Neural cell (in vitro differentiated cells): Measurements from ENCODE around the gene ARHGEF7. TPM values are rescaled to one million over a fixed set of nuclear protein-coding genes. Genes with fewer than 3 reads are reported as not detected.

Source experiments
- H2AFZ ChIP-seq: fragments of 200-600, 300-800 bp; sonication (generic), shearing (Covaris generic); 2 replicates; pipeline ENCODE4 v1.6.0; 2014; ENCODE audit warnings: low read depth, mild to moderate bottlenecking, antibody characterized with exemption, low read length, moderate library complexity
- H3F3A ChIP-seq: fragments of 200-600 bp; shearing (Covaris generic); 2 replicates; pipeline ENCODE4 v1.6.1; 2016; ENCODE audit warnings: mild to moderate bottlenecking, moderate library complexity, mixed read lengths, antibody characterized with exemption, low read length; ENCODE audit not compliant: insufficient read depth, poor library complexity, severe bottlenecking
- H3K27ac ChIP-seq: fragments of 200-600, 300-800 bp; sonication (generic), shearing (Covaris generic); 2 replicates; pipeline ENCODE4 v1.5.1; 2014; ENCODE audit warnings: mild to moderate bottlenecking, low read length, moderate library complexity
- H3K27me3 ChIP-seq: fragments of 300-800, 200-600 bp; sonication (generic), shearing (Covaris generic); 2 replicates; pipeline ENCODE4 v1.6.0; 2014; ENCODE audit warnings: mild to moderate bottlenecking, low read depth, low read length, moderate library complexity; ENCODE audit not compliant: insufficient read depth
- H3K36me3 ChIP-seq: fragments of 300-800, 200-600 bp; sonication (generic), shearing (Covaris generic); 2 replicates; pipeline ENCODE4 v1.5.1; 2014; ENCODE audit warnings: mild to moderate bottlenecking, antibody characterized with exemption, low read length, moderate library complexity; ENCODE audit not compliant: insufficient read depth
- H3K4me2 ChIP-seq: fragments of 300-800, 200-600 bp; sonication (generic), shearing (Covaris generic); 2 replicates; pipeline ENCODE4 v1.6.0; 2014; ENCODE audit warnings: mild to moderate bottlenecking, low read length
- H3K4me3 ChIP-seq: fragments of 300-800, 200-600 bp; sonication (generic), shearing (Covaris generic); 2 replicates; pipeline ENCODE4 v1.5.1; 2014; ENCODE audit warnings: mild to moderate bottlenecking, low read length, moderate library complexity
- H3K79me2 ChIP-seq: fragments of 200-600 bp; shearing (Covaris generic); replicated peaks from 2 replicates; pipeline ENCODE4 v1.6.0; 2014; ENCODE audit warnings: mild to moderate bottlenecking, low read length, moderate library complexity; ENCODE audit not compliant: insufficient read depth
- H3K9ac ChIP-seq: fragments of 300-800, 200-600 bp; sonication (generic), shearing (Covaris generic); 2 replicates; pipeline ENCODE4 v1.6.1; 2016; ENCODE audit warnings: mild to moderate bottlenecking, low read length, mixed read lengths
- H3K9me2 ChIP-seq: fragments of 200-600 bp; shearing (Covaris generic); 2 replicates; pipeline ENCODE4 v1.6.1; 2016; ENCODE audit warnings: mild to moderate bottlenecking, low read length, mixed read lengths; ENCODE audit not compliant: insufficient read depth
- H3K9me3 ChIP-seq: fragments of 200-600, 300-800 bp; sonication (generic), shearing (Covaris generic); 2 replicates; pipeline ENCODE4 v1.6.1; 2016; ENCODE audit warnings: mild to moderate bottlenecking, mixed run types, low read length, moderate library complexity, mixed read lengths
- H4K20me1 ChIP-seq: fragments of 200-600 bp; shearing (Covaris generic); 2 replicates; pipeline ENCODE4 v1.6.1; 2016; ENCODE audit warnings: mild to moderate bottlenecking, mixed run types; ENCODE audit not compliant: insufficient read depth
- EP300 ChIP-seq: fragments of 450-650 bp; conservative IDR thresholded peaks from 2 replicates; pipeline ENCODE4 v1.6.1; 2014; ENCODE audit warnings: antibody characterized with exemption, mild to moderate bottlenecking, moderate library complexity; ENCODE audit not compliant: poor library complexity, severe bottlenecking
- EZH2 ChIP-seq: fragments of 200-600, 300-800 bp; shearing (Covaris generic), sonication (generic); IDR thresholded peaks from 2 replicates; pipeline ENCODE4 v1.6.1; 2014; ENCODE audit warnings: antibody characterized with exemption, low read length, borderline replicate concordance, mild to moderate bottlenecking; ENCODE audit not compliant: insufficient read depth, poor library complexity, severe bottlenecking
- MXI1 ChIP-seq: fragments of 450-650 bp; conservative IDR thresholded peaks from 2 replicates; pipeline ENCODE4 v1.6.1; 2014; ENCODE audit warnings: antibody characterized with exemption, mild to moderate bottlenecking; ENCODE audit not compliant: poor library complexity, severe bottlenecking
- POLR2AphosphoS5 ChIP-seq: IDR thresholded peaks from 2 replicates; pipeline ENCODE4 v1.6.1; 2012
- RAD21 ChIP-seq: fragments of 450-650 bp; conservative IDR thresholded peaks from 2 replicates; pipeline ENCODE4 v1.6.1; 2014; ENCODE audit warnings: antibody characterized with exemption, mild to moderate bottlenecking, moderate library complexity
- REST ChIP-seq: IDR thresholded peaks from 2 replicates; pipeline ENCODE4 v1.6.1; 2012; ENCODE audit warnings: borderline replicate concordance
- SMC3 ChIP-seq: fragments of 450-650 bp; conservative IDR thresholded peaks from 2 replicates; pipeline ENCODE4 v1.6.1; 2014; ENCODE audit warnings: antibody characterized with exemption, mild to moderate bottlenecking, moderate library complexity; ENCODE audit not compliant: poor library complexity
- TAF1 ChIP-seq: IDR thresholded peaks from 2 replicates; pipeline ENCODE4 v1.6.1; 2012; ENCODE audit warnings: low read depth
- polyA plus RNA-seq: library from polyadenylated mRNA; depleted of rRNA; stranded (reverse); fragments of >200 nt; gene quantifications from 2 replicates; pipeline ENCODE4 v1.2.3, GENCODE V29; 2014
- TF ChIP-seq, protein P1 (sequence below): fragments of 450-650 bp; IDR thresholded peaks from 2 replicates; pipeline ENCODE4 v1.5.1; 2014; ENCODE audit warnings: antibody characterized with exemption, mild to moderate bottlenecking, moderate library complexity; ENCODE audit not compliant: poor library complexity, severe bottlenecking

ARHGEF7 gene
- polyA plus RNA-seq, 1 donor from 2014 or later, result 155 TPM

DNA sequence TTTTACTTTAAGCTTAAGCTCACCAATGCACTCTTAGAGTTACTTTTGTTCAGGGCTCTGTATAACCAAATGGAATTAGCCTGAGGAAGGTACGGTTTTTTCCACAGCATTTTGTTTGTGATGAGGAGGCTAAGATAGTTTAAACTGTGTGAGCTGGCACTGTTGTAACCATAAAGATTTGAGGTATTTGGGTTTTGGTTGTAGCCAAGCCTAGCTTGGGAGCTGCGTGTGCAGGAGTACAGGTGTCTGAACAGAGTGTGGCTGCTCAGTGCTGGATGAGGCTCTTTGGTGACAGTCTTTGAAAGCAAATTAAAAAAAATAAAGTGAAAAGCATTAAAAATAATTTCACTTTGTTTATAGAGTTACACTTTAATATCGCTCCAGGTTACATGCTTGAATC, 56.0 kb downstream of the ARHGEF7 start:
- TF ChIP-seq SMC3 (no peak), EZH2 (no peak), POLR2AphosphoS5 (no peak), EP300 (no peak), TAF1 (no peak), MXI1 (no peak), RAD21 (no peak), REST (no peak)
- TF ChIP-seq, protein P1, sequence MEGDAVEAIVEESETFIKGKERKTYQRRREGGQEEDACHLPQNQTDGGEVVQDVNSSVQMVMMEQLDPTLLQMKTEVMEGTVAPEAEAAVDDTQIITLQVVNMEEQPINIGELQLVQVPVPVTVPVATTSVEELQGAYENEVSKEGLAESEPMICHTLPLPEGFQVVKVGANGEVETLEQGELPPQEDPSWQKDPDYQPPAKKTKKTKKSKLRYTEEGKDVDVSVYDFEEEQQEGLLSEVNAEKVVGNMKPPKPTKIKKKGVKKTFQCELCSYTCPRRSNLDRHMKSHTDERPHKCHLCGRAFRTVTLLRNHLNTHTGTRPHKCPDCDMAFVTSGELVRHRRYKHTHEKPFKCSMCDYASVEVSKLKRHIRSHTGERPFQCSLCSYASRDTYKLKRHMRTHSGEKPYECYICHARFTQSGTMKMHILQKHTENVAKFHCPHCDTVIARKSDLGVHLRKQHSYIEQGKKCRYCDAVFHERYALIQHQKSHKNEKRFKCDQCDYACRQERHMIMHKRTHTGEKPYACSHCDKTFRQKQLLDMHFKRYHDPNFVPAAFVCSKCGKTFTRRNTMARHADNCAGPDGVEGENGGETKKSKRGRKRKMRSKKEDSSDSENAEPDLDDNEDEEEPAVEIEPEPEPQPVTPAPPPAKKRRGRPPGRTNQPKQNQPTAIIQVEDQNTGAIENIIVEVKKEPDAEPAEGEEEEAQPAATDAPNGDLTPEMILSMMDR, result no peak
- H3K9me3 ChIP-seq, result no peaks in the 10 kb centered on the region
- H3F3A ChIP-seq, result no peaks in the 10 kb centered on the region
- H3K79me2 ChIP-seq, result peaks cover 70% of the 10 kb centered on the region
- no peaks in the 10 kb centered on the region for H3K9me2 ChIP-seq
- no peaks in the 10 kb centered on the region for H3K27me3 ChIP-seq
- H3K27ac ChIP-seq, result no peak overlapping the region
- peaks cover 4% of the 10 kb centered on the region for H4K20me1 ChIP-seq
- no peak overlapping the region for H3K4me3 ChIP-seq
- H3K36me3 ChIP-seq, result no peaks in the 10 kb centered on the region
- no peak overlapping the region for H3K4me2 ChIP-seq
- no peak overlapping the region for H2AFZ ChIP-seq
- no peak overlapping the region for H3K9ac ChIP-seq

DNA sequence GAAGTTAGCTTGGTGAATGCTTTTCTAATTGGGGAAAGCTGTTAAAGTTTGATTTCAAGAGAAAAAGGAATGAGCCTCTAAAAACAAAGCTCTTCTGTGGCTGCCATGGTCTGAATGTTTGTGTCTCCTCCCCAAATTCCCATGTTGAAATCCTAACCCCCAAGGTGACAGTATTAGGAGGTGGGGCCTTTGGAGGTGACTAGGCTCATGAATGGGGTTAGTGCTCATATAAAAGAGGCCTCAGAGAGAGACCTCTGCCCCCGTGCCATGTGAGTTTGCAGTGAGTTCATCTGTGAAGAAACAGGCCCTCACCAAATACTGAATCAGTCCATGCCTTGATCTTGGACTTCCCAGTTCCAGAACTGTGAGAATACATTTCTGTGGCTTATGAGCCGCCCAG, 56.5 kb downstream of the ARHGEF7 start:
- H3K27me3 ChIP-seq, result no peaks in the 10 kb centered on the region
- peaks cover 65% of the 10 kb centered on the region for H3K79me2 ChIP-seq
- H3K9me2 ChIP-seq, result no peaks in the 10 kb centered on the region
- no peak overlapping the region for H3K4me2 ChIP-seq
- H3F3A ChIP-seq, result no peaks in the 10 kb centered on the region
- no peak overlapping the region for H3K27ac ChIP-seq
- TF ChIP-seq POLR2AphosphoS5 (no peak), TAF1 (no peak), EZH2 (no peak), SMC3 (no peak), REST (no peak), RAD21 (no peak), MXI1 (no peak), EP300 (no peak)
- TF ChIP-seq, protein P1, result no peak
- no peak overlapping the region for H3K4me3 ChIP-seq
- H3K9ac ChIP-seq, result no peak overlapping the region
- no peaks in the 10 kb centered on the region for H3K36me3 ChIP-seq
- H3K9me3 ChIP-seq, result no peaks in the 10 kb centered on the region
- H4K20me1 ChIP-seq, result peaks cover 4% of the 10 kb centered on the region
- H2AFZ ChIP-seq, result no peak overlapping the region
